Natural killer cell (primary cell): Measurements from ENCODE around the gene MAN2A1. TPM values are rescaled to one million over a fixed set of nuclear protein-coding genes. Genes with fewer than 3 reads are reported as not detected.

ENCODE experiments used
- ATAC-seq, 3 donors: fragments of 150-1000 bp in 2 of 3; fragments of 200-7000 bp in 1 of 3; cut with Tn5 transposase; 1 replicate in 1 of 3; 2 replicates in 2 of 3; pipeline ENCODE4 v1.10.0; 2021; ENCODE audit warnings: mild to moderate bottlenecking in 2 of 3, moderate library complexity in 2 of 3
- DNase-seq, 2 donors: peaks; one replicate each; pipeline versions ENCODE4 v3.0.0 to v3.0.0-alpha.2; 2013 to 2021; ENCODE audit warnings: mixed read lengths in 1 of 2
- H3K27ac ChIP-seq: one replicate; pipeline ENCODE4 v1.5.1; 2013; ENCODE audit warnings: mild to moderate bottlenecking, low read length
- H3K27me3 ChIP-seq: one replicate; pipeline ENCODE4 v1.6.1; 2013; ENCODE audit warnings: low read length; ENCODE audit not compliant: control insufficient read depth, insufficient read depth
- H3K36me3 ChIP-seq: one replicate; pipeline ENCODE4 v1.6.1; 2013; ENCODE audit warnings: low read length; ENCODE audit not compliant: control insufficient read depth, insufficient read depth
- H3K4me1 ChIP-seq: one replicate; pipeline ENCODE4 v1.6.1; 2013; ENCODE audit warnings: low read length; ENCODE audit not compliant: control insufficient read depth, insufficient read depth
- H3K4me3 ChIP-seq: one replicate; pipeline ENCODE4 v1.5.1; 2013; ENCODE audit warnings: low read length
- H3K9me3 ChIP-seq: one replicate; pipeline ENCODE4 v1.6.1; 2013; ENCODE audit warnings: low read length; ENCODE audit not compliant: control insufficient read depth, insufficient read depth
- H3K27ac Mint-ChIP-seq, 2 donors: one replicate each; pipeline ENCODE4 v1.8.0; 2022; ENCODE audit warnings: mild to moderate bottlenecking in 2 of 2, mixed read lengths in 2 of 2, moderate library complexity in 1 of 2
- H3K27me3 Mint-ChIP-seq, 2 donors: one replicate each; pipeline ENCODE4 v1.8.0; 2022; ENCODE audit warnings: low read depth in 2 of 2, mixed read lengths in 2 of 2
- H3K36me3 Mint-ChIP-seq: one replicate; pipeline ENCODE4 v1.8.0; 2022; ENCODE audit warnings: mixed read lengths
- H3K4me1 Mint-ChIP-seq, 2 donors: one replicate each; pipeline ENCODE4 v1.8.0; 2022; ENCODE audit warnings: mixed read lengths in 2 of 2
- H3K4me3 Mint-ChIP-seq: one replicate; pipeline ENCODE4 v1.8.0; 2022; ENCODE audit warnings: mild to moderate bottlenecking, moderate library complexity, mixed read lengths
- H3K9me3 Mint-ChIP-seq, 2 donors: one replicate each; pipeline ENCODE4 v1.8.0; 2022; ENCODE audit warnings: mixed read lengths in 2 of 2
- WGBS: methylation state at CpG from one replicate; pipeline ENCODE4 v1.1.7; 2013; ENCODE audit warnings: missing lambda C conversion rate; ENCODE audit not compliant: insufficient coverage; 5-methylcytosine and 5-hydroxymethylcytosine counted together
- intact Hi-C: fragments of 100-400 bp; cut with micrococcal nuclease; formaldehyde crosslinking; loops from one replicate; pipeline ENCODE4 v1.14.2; 2022
- total RNA-seq, 4 donors: library from RNA; stranded (reverse); fragments of 120-200 nt in 1 of 4; gene quantifications; one replicate each; pipeline versions ENCODE4 v1.2.3 to v1.2.4, GENCODE V29; 2013 to 2022
- TF ChIP-seq, protein P1 (sequence below): fragments of 200-600 bp; IDR thresholded peaks from one replicate; pipeline ENCODE4 v1.8.0; 2022; ENCODE audit warnings: antibody characterized with exemption

Gene MAN2A1
- total RNA-seq, 3 donors from 2014 or later (not counting 1 experiment from before 2014, with no cell fraction given), result 44.9 to 54.2 (median 50.7) TPM

DNA sequence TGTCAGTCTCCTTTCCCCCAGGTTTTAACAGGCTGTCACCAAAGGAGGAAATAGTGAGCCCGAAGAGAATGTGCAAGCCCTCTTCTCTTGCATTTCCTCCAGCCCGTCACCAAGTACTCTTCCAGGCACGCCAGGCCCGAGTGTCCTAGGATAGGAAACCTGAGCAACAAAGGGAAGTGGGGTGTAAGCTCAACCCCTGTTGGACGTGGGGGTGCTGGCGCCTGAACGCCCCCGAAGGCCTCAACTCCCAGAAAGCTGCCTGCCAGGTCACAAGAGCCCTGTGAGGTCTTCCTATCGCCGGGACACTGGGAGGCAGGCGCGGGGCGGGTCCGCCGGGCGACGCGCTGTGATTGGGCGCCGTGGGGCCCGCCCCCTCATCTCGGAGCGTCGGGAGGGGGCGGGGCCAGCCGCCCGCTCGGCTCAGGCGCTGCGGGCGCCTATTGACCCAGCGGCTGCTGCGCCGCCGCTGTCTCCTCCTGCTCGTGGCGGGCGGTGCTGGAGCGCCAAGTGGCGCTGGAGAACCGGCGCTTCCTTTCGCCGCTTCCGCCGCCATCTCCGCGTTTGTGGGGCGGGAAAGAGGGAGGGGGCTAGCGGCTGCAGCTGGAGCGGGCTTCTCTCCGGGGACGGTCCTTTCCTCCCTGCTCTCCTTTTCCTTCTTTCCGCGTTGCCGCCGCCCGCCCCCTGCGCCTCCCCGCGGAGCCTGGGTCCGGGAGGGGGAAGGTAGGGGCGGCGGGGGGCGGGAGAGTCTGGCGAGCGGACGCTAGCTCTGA lies 572 bp upstream of the MAN2A1 start:
- peak overlapping the region; percentile 83 for H3K27ac ChIP-seq
- H3K27me3 ChIP-seq, result no peaks in the 10 kb centered on the region
- peak overlapping the region; percentile 88 for H3K4me3 Mint-ChIP-seq
- peaks cover 0 to 9% of the 10 kb centered on the region in 2 donors for H3K27me3 Mint-ChIP-seq
- intact Hi-C loops, result loop anchor here (2.0 to 5.0 kb wide), 4 partner anchors 278 to 1307 kb away; partner anchors contain the start of genes FBXL17, FER and SLC25A46
- peak; percentile 79 to 92 (median 86) for ATAC-seq
- H3K4me3 ChIP-seq, result peak overlapping the region; percentile 62
- no peaks in the 10 kb centered on the region for H3K36me3 Mint-ChIP-seq
- H3K9me3 Mint-ChIP-seq, result no peaks in the 10 kb centered on the region
- H3K4me1 ChIP-seq, result peaks cover 12% of the 10 kb centered on the region
- H3K4me1 Mint-ChIP-seq, result peaks cover 35 to 44% of the 10 kb centered on the region in 2 donors
- under 1% methylated on average over 64 of the region's 68 CpGs for WGBS
- peak; percentile 78 to 95 for DNase-seq
- no peaks in the 10 kb centered on the region for H3K36me3 ChIP-seq
- peak overlapping the region; percentile 85 to 93 for H3K27ac Mint-ChIP-seq
- peaks cover 7% of the 10 kb centered on the region for H3K9me3 ChIP-seq
- TF ChIP-seq, protein P1, sequence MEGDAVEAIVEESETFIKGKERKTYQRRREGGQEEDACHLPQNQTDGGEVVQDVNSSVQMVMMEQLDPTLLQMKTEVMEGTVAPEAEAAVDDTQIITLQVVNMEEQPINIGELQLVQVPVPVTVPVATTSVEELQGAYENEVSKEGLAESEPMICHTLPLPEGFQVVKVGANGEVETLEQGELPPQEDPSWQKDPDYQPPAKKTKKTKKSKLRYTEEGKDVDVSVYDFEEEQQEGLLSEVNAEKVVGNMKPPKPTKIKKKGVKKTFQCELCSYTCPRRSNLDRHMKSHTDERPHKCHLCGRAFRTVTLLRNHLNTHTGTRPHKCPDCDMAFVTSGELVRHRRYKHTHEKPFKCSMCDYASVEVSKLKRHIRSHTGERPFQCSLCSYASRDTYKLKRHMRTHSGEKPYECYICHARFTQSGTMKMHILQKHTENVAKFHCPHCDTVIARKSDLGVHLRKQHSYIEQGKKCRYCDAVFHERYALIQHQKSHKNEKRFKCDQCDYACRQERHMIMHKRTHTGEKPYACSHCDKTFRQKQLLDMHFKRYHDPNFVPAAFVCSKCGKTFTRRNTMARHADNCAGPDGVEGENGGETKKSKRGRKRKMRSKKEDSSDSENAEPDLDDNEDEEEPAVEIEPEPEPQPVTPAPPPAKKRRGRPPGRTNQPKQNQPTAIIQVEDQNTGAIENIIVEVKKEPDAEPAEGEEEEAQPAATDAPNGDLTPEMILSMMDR, result peak; percentile 7

DNA sequence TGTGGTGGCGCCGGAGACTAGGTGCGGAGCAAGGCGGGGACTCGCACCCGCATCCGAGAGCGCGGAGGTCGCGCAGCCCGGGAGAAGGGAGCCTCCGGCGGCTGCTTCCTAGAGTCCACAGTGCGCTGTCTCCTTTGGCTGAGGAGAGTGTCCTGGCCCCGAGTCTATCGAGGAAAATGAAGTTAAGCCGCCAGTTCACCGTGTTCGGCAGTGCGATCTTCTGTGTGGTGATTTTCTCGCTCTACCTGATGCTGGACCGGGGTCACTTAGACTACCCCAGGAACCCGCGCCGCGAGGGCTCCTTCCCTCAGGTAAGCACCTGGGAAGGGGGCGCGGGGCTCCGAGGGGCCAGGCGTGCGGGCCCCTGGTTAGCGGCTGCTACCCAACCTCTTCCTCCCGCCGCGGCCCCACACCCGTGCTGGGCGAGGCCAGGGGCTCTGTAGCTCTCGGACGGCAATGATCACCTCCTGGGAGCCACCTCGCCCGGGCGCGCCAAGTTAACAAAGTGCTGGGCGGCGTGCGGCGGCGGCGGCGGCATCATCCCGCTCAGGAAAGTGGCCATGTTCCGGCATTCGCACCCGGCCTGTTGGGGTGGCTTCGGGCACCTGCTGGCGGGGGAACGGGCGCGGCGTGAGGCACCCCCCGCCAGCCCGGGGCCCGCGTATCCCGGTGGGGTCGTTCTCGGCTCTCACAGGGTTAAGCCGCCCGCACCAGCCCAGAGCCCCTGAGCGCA lies 681 bp downstream of the MAN2A1 start:
- intact Hi-C loops, result loop anchor here (5.0 kb wide), 1 partner anchor 167 kb away; no protein-coding TSS in a partner anchor
- H3K9me3 Mint-ChIP-seq, result no peaks in the 10 kb centered on the region
- H3K4me3 Mint-ChIP-seq, result peak overlapping the region; percentile 88
- no peaks in the 10 kb centered on the region for H3K36me3 ChIP-seq
- peak overlapping the region; percentile 83 for H3K27ac ChIP-seq
- peak overlapping the region; percentile 85 to 93 for H3K27ac Mint-ChIP-seq
- ATAC-seq (peak; percentile 1 to 8 (median 1)), DNase-seq (peak in 1 of 2 donors; percentile 44)
- H3K27me3 ChIP-seq, result no peaks in the 10 kb centered on the region
- no peaks in the 10 kb centered on the region for H3K36me3 Mint-ChIP-seq
- peaks cover 46 to 56% of the 10 kb centered on the region in 2 donors for H3K4me1 Mint-ChIP-seq
- H3K27me3 Mint-ChIP-seq, result peaks cover 0 to 6% of the 10 kb centered on the region in 2 donors
- peak overlapping the region; percentile 62 for H3K4me3 ChIP-seq
- TF ChIP-seq, protein P1, result no peak
- under 1% methylated on average over 71 of the region's 71 CpGs for WGBS
- peaks cover 7% of the 10 kb centered on the region for H3K9me3 ChIP-seq
- H3K4me1 ChIP-seq, result peaks cover 12% of the 10 kb centered on the region

DNA sequence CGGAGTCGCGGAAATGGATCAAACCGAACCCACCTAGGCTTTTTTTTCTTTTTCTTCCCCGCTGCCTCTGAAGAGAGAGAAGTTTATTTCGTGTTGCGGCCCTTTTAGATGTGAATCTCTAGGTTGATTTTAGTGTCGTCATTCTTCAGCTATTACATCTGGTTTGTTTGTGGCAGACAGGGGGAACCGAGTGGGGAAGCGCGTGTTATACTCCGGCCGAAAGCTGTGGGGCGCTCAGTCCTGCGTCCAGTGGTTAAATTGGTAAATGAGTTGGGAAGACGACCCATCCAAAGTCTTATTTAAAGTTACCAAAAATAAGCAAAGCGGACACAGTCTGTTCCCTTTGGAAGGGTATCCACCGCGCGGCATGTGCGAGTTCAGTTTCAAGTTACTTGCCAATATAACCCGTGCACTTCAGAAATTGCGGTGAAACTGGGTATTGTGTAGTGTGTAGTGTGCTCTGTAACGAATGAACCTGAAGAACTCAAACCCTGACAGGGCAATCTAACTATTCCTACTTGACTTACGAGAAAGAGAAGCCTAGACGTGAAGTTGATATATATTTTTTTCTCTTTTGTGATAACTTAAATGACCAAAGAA lies 1.3 kb downstream of the MAN2A1 start:
- Histone ChIP-seq H3K36me3 (no peaks in the 10 kb centered on the region), H3K4me1 (peaks cover 15% of the 10 kb centered on the region), H3K27ac (peak overlapping the region; percentile 83), H3K4me3 (peak overlapping the region; percentile 62), H3K27me3 (no peaks in the 10 kb centered on the region), H3K9me3 (peaks cover 7% of the 10 kb centered on the region)
- H3K27ac Mint-ChIP-seq, result peak overlapping the region; percentile 85 to 93
- no peaks in the 10 kb centered on the region for H3K36me3 Mint-ChIP-seq
- no peaks in the 10 kb centered on the region for H3K9me3 Mint-ChIP-seq
- WGBS, result 2% methylated on average over 23 of the region's 26 CpGs
- DNase-seq (peak; percentile 54 to 82), ATAC-seq (peak; percentile 36 to 57 (median 43))
- H3K27me3 Mint-ChIP-seq, result peaks cover 0 to 2% of the 10 kb centered on the region in 2 donors
- peak overlapping the region; percentile 88 for H3K4me3 Mint-ChIP-seq
- intact Hi-C loops, result loop anchor here (5.0 kb wide), 1 partner anchor 166 kb away; no protein-coding TSS in a partner anchor
- TF ChIP-seq, protein P1, result peak; percentile 23
- H3K4me1 Mint-ChIP-seq, result peaks cover 52 to 62% of the 10 kb centered on the region in 2 donors
